Esophagus squamous epithelium (tissue), 4 donors: Measurements from ENCODE around the gene DDX17.

Source experiments
- POLR2A ChIP-seq, 4 donors: fragments of 450-650 bp; IDR thresholded peaks; one replicate each; pipeline ENCODE4 v1.6.1; 2017; ENCODE audit warnings: antibody characterized with exemption in 4 of 4, mild to moderate bottlenecking in 4 of 4, moderate library complexity in 3 of 4
- TF ChIP-seq, protein P1 (sequence below), 6 experiments: fragments of 450-650 bp in 4 of 6; fragments of 200-600 bp in 2 of 6; sonication (generic) in 2 of 6; IDR thresholded peaks; one replicate each; pipeline ENCODE4 v1.5.1; 2016 to 2019; ENCODE audit warnings: antibody characterized with exemption in 6 of 6, mild to moderate bottlenecking in 4 of 6, moderate library complexity in 4 of 6

DNA sequence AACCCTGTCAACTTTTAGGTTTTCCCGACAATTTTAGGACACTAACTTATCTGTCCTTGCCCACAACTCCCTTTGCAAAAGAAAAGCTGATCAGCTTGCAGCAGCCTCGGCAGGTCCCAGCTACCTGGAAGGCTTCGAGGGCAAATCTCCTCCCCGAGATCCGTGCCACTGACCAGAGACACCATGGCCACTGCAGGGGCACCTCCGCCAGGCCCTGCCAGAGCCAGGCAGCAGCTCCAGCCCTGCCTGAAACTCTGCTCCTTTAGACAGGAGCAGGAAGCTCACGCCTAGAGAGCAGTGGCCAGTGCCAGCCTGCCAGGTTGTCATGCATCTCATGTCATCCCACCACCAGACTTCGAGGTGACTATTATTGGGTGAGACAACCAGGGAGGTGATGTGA is 72.2 kb downstream of the DDX17 start:
- no peak for TF ChIP-seq POLR2A (IDR thresholded peaks at IDR 0.05)
- TF ChIP-seq, protein P1, sequence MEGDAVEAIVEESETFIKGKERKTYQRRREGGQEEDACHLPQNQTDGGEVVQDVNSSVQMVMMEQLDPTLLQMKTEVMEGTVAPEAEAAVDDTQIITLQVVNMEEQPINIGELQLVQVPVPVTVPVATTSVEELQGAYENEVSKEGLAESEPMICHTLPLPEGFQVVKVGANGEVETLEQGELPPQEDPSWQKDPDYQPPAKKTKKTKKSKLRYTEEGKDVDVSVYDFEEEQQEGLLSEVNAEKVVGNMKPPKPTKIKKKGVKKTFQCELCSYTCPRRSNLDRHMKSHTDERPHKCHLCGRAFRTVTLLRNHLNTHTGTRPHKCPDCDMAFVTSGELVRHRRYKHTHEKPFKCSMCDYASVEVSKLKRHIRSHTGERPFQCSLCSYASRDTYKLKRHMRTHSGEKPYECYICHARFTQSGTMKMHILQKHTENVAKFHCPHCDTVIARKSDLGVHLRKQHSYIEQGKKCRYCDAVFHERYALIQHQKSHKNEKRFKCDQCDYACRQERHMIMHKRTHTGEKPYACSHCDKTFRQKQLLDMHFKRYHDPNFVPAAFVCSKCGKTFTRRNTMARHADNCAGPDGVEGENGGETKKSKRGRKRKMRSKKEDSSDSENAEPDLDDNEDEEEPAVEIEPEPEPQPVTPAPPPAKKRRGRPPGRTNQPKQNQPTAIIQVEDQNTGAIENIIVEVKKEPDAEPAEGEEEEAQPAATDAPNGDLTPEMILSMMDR (IDR thresholded peaks at IDR 0.05) = no peak
